Endothelial cell of umbilical vein (primary cell): ENCODE data around the gene HECTD1. TPM values are rescaled to one million over a fixed set of nuclear protein-coding genes. Genes with fewer than 3 reads are reported as not detected.

ENCODE experiments used
- BruUV-seq: library from RNA; stranded (reverse); fragments of 400-500 nt; replicated peaks from 2 replicates; lab custom pipeline; 2021; lab: Mats Ljungman, UMichigan
- CTCF ChIA-PET: fragments of 300-600, 350-600 bp; sonication (Branson Sonifier 250); formaldehyde crosslinking; loops from one replicate; lab custom pipeline; 2021; ENCODE audit warnings: antibody characterized with exemption, inconsistent platforms; lab: Charles Lee
- POLR2A ChIA-PET: fragments of 300-600, 350-600 bp; sonication (Branson Sonifier 250); formaldehyde crosslinking; loops from one replicate; lab custom pipeline; 2021; ENCODE audit warnings: antibody characterized with exemption, inconsistent platforms; lab: Charles Lee
- DNase-seq: peaks from one replicate; pipeline ENCODE4 v3.0.0-alpha.2; 2011; ENCODE audit warnings: low read depth, low spot score
- FAIRE-seq: peaks from 2 replicates; lab custom pipeline; 2011; peaks lifted over from hg19 to GRCh38; lab: Jason Lieb, UNC
- H2AFZ ChIP-seq: 2 replicates; pipeline ENCODE4 v1.6.0; 2012; ENCODE audit warnings: low read depth, low read length, control low read depth, inconsistent platforms
- H3K27ac ChIP-seq: 2 replicates; pipeline ENCODE4 v1.5.1; 2011; ENCODE audit warnings: low read depth, mild to moderate bottlenecking, control low read depth, low read length, moderate library complexity; ENCODE audit not compliant: insufficient read depth
- H3K27me3 ChIP-seq, 2 experiments: 2 replicates each; pipeline versions ENCODE4 v1.6.0 to v1.6.1; 2011; ENCODE audit warnings: low read length in 2 of 2, mixed read lengths in 1 of 2; ENCODE audit not compliant: control insufficient read depth in 2 of 2, insufficient read depth in 2 of 2
- H3K36me3 ChIP-seq, 2 experiments: 2 replicates in 1 of 2; 3 replicates in 1 of 2; pipeline ENCODE4 v1.5.1; 2011; ENCODE audit warnings: low read length in 2 of 2, mild to moderate bottlenecking in 1 of 2, moderate library complexity in 1 of 2; ENCODE audit not compliant: control insufficient read depth in 2 of 2, insufficient read depth in 2 of 2; ENCODE audit errors: extremely low read depth in 1 of 2
- H3K4me1 ChIP-seq: 3 replicates; pipeline ENCODE4 v1.5.1; 2011; ENCODE audit warnings: mild to moderate bottlenecking, low read length; ENCODE audit not compliant: control insufficient read depth, insufficient read depth; ENCODE audit errors: extremely low read depth
- H3K4me2 ChIP-seq: 2 replicates; pipeline ENCODE4 v1.6.1; 2011; ENCODE audit warnings: low read length, control low read depth, mixed read lengths; ENCODE audit not compliant: insufficient read depth
- H3K4me3 ChIP-seq, 3 experiments: fragments of 200-600 bp in 1 of 3; sonication (generic), shearing (Covaris generic) in 1 of 3; replicated peaks in 1 of 3; 2 replicates each; pipeline ENCODE4 v1.5.1; 2011 to 2016; ENCODE audit warnings: control low read depth in 3 of 3, low read length in 3 of 3, mild to moderate bottlenecking in 2 of 3, inconsistent platforms in 1 of 3, low read depth in 1 of 3, moderate library complexity in 1 of 3; ENCODE audit not compliant: insufficient read depth in 1 of 3
- H3K79me2 ChIP-seq: 2 replicates; pipeline ENCODE4 v1.6.0; 2012; ENCODE audit warnings: low read length, inconsistent platforms; ENCODE audit not compliant: control insufficient read depth, insufficient read depth
- H3K9ac ChIP-seq: replicated peaks from 2 replicates; pipeline ENCODE3; 2011; ENCODE audit warnings: low read length, control low read depth; ENCODE audit not compliant: insufficient read depth; ENCODE audit errors: extremely low read depth
- H3K9me1 ChIP-seq: replicated peaks from 3 replicates; pipeline ENCODE4 v1.6.0; 2011; ENCODE audit warnings: mild to moderate bottlenecking, low read length; ENCODE audit not compliant: control insufficient read depth, insufficient read depth; ENCODE audit errors: extremely low read depth
- H3K9me3 ChIP-seq: replicated peaks from 2 replicates; pipeline ENCODE4 v1.5.1; 2012; ENCODE audit warnings: low read length, inconsistent platforms; ENCODE audit not compliant: control insufficient read depth, insufficient read depth
- H4K20me1 ChIP-seq: replicated peaks from 2 replicates; pipeline ENCODE3; 2011; ENCODE audit warnings: mild to moderate bottlenecking, low read length; ENCODE audit not compliant: control insufficient read depth, insufficient read depth; ENCODE audit errors: extremely low read depth
- CTCF ChIP-seq, 2 donors: IDR thresholded peaks; 1 replicate in 1 of 2; 2 replicates in 1 of 2; pipeline ENCODE4 v1.5.1; 2011; ENCODE audit warnings: low read length in 2 of 2, mild to moderate bottlenecking in 2 of 2, moderate library complexity in 2 of 2, control low read depth in 1 of 2, inconsistent platforms in 1 of 2, low read depth in 1 of 2; ENCODE audit not compliant: insufficient read depth in 1 of 2; ENCODE audit errors: extremely low read depth in 1 of 2
- EZH2 ChIP-seq: IDR thresholded peaks from 2 replicates; pipeline ENCODE4 v1.6.1; 2012; ENCODE audit warnings: borderline replicate concordance, low read depth, mild to moderate bottlenecking, moderate library complexity, low read length, inconsistent platforms; ENCODE audit not compliant: severe bottlenecking
- FOS ChIP-seq: IDR thresholded peaks from 2 replicates; pipeline ENCODE4 v1.6.1; 2011; ENCODE audit warnings: mild to moderate bottlenecking, low read length, moderate library complexity, borderline replicate concordance; ENCODE audit not compliant: insufficient read depth
- GATA2 ChIP-seq: IDR thresholded peaks from 2 replicates; pipeline ENCODE4 v1.7.0; 2011; ENCODE audit warnings: low read depth, mild to moderate bottlenecking, moderate library complexity, mixed read lengths, low read length; ENCODE audit not compliant: insufficient read length, insufficient read depth
- JUN ChIP-seq: IDR thresholded peaks from 2 replicates; pipeline ENCODE4 v1.6.1; 2011; ENCODE audit warnings: borderline replicate concordance, low read depth; ENCODE audit not compliant: insufficient read length, insufficient read depth
- MAX ChIP-seq: IDR thresholded peaks from 2 replicates; pipeline ENCODE4 v1.6.1; 2011; ENCODE audit not compliant: insufficient read depth, insufficient read length
- MYC ChIP-seq: IDR thresholded peaks from one replicate; pipeline ENCODE4 v1.6.1; 2011; ENCODE audit warnings: mild to moderate bottlenecking, low read depth, low read length
- POLR2A ChIP-seq: IDR thresholded peaks from 2 replicates; pipeline ENCODE4 v1.6.1; 2012; ENCODE audit warnings: low read depth, mild to moderate bottlenecking, control low read depth, low read length
- POLR2AphosphoS5 ChIP-seq: IDR thresholded peaks from 2 replicates; pipeline ENCODE4 v1.6.1; 2012; ENCODE audit warnings: low read depth, mild to moderate bottlenecking, control low read depth, low read length, moderate library complexity; ENCODE audit not compliant: insufficient read depth
- dilution Hi-C: fragments of 300-500 bp; cut with MboI; formaldehyde crosslinking; loops from one replicate; pipeline ENCODE4 v1.15.0; 2019; ENCODE audit warnings: low sequenced_read_pairs; ENCODE audit not compliant: extremely low pct_ligation_motif_present
- intact Hi-C: fragments of 100-400 bp; cut with micrococcal nuclease; formaldehyde crosslinking; loops from one replicate; pipeline ENCODE4 v1.10.0; 2022
- polyA plus RNA-seq, 4 experiments: library from polyadenylated mRNA; depleted of rRNA in 3 of 4; stranded (reverse) in 3 of 4; unstranded in 1 of 4; fragments of >200 nt; gene quantifications; 2 replicates each; pipeline versions ENCODE4 v1.2.1 to v1.2.3, GENCODE V29; 2011 to 2012; ENCODE audit warnings: missing spikeins in 1 of 4
- total RNA-seq: library from RNA; stranded (reverse); gene quantifications from 2 replicates; pipeline ENCODE4 v1.2.3, GENCODE V29; 2021

Gene HECTD1
- total and polyA plus RNA-seq, 2 donors (not counting 3 experiments of a cell fraction or from before 2014, with no cell fraction given) = 67.9 to 181 TPM

GRCh38 chr14:31216359-31216758 is 8.8 kb upstream of the HECTD1 start:
- Histone ChIP-seq H3K36me3 (no peaks in the 10 kb centered on the region), H3K9me1 (no peaks in the 10 kb centered on the region), H4K20me1 (no peaks in the 10 kb centered on the region), H3K4me1 (no peaks in the 10 kb centered on the region), H2AFZ (no peak overlapping the region), H3K4me2 (no peak overlapping the region), H3K79me2 (no peaks in the 10 kb centered on the region), H3K27me3 (no peaks in the 10 kb centered on the region), H3K9me3 (no peaks in the 10 kb centered on the region), H3K27ac (no peak overlapping the region), H3K4me3 (no peak overlapping the region), H3K9ac (no peak overlapping the region)
- FAIRE-seq (no peak), DNase-seq (no peak)
- POLR2A ChIA-PET = no interaction called here
- BruUV-seq = no TSS peak
- CTCF ChIA-PET = no interaction called here
- dilution Hi-C loops = no loop called here
- TF ChIP-seq FOS (no peak), GATA2 (no peak), JUN (no peak), MYC (no peak), CTCF (IDR thresholded peaks at IDR 0.05; ENCODE audit: extremely low read depth in 1 of 2, insufficient read depth in 1 of 2, low read depth in 1 of 2, low read length in 2 of 2) (no peak), EZH2 (no peak), MAX (no peak), POLR2A (no peak), POLR2AphosphoS5 (no peak)
- intact Hi-C loops = no loop called here
